ENCODE measurements around the gene FKBP1B. TPM values are rescaled to one million over a fixed set of nuclear protein-coding genes. Genes with fewer than 3 reads are reported as not detected.
A peak's percentile ranks its signal among the peaks of the same experiment; 100 is the strongest.

The FKBP1B gene
- total RNA-seq, 1 experiment from 2014 or later = 59.7 TPM

GRCh38 chr2:24019729-24020128 is 29.8 kb upstream of the FKBP1B start:
- Histone ChIP-seq H3K56ac (ENCODE audit: insufficient read length, low read depth, low read length) (no peak overlapping the region), H3K14ac (ENCODE audit: insufficient read depth, low read length) (no peak overlapping the region), H2BK20ac (ENCODE audit: low read depth, low read length, poor library complexity, severe bottlenecking) (no peak overlapping the region), H4K8ac (replicated peaks; ENCODE audit: insufficient read length, low read depth, low read length) (no peak overlapping the region), H3K79me1 (ENCODE audit: insufficient read depth, low read depth, low read length, poor library complexity, severe bottlenecking) (no peaks in the 10 kb centered on the region), H3K23me2 (ENCODE audit: insufficient read length, low read depth, low read length, poor library complexity, severe bottlenecking) (peaks cover 2% of the 10 kb centered on the region), H2AK5ac (ENCODE audit: insufficient read length, low read length) (no peak overlapping the region), H3K9ac (ENCODE audit: extremely low read depth, insufficient read length, low read length) (no peak overlapping the region), H3K79me2 (ENCODE audit: insufficient read depth, low read length) (no peaks in the 10 kb centered on the region), H4K5ac (ENCODE audit: insufficient read length, low read depth, low read length) (no peak overlapping the region), H3K9me3 (ENCODE audit: control insufficient read depth, low read depth, low read length) (no peaks in the 10 kb centered on the region), H3K18ac (ENCODE audit: insufficient read length, low read depth, low read length) (no peak overlapping the region), H4K91ac (ENCODE audit: insufficient read length, low read depth, low read length) (no peak overlapping the region), H3K27me3 (ENCODE audit: insufficient read depth, low read length) (no peaks in the 10 kb centered on the region), H2BK120ac (ENCODE audit: low read depth, low read length, poor library complexity, severe bottlenecking) (no peak overlapping the region), H3K23ac (ENCODE audit: insufficient read length, low read depth, low read length) (no peak overlapping the region), H3K4me1 (ENCODE audit: insufficient read depth, low read length) (peaks cover 5% of the 10 kb centered on the region; the same call in 1 of the 2 replicates), H3K4ac (ENCODE audit: low read depth, low read length) (no peak overlapping the region), H3K27ac (ENCODE audit: insufficient read length, low read depth, low read length) (no peak overlapping the region), H3T11ph (ENCODE audit: low read length) (no peak overlapping the region), H2BK12ac (ENCODE audit: insufficient read length, low read depth, low read length) (no peak overlapping the region), H2BK15ac (ENCODE audit: low read depth, low read length) (no peak overlapping the region), H2BK5ac (ENCODE audit: insufficient read length, low read length) (no peak overlapping the region), H4K20me1 (ENCODE audit: control insufficient read depth, insufficient read depth, insufficient read length) (no peaks in the 10 kb centered on the region), H2AFZ (ENCODE audit: low read length) (no peak overlapping the region), H3K4me2 (ENCODE audit: insufficient read depth, insufficient read length, low read length) (no peak overlapping the region)
- no peak overlapping the region for H3K4me3 Mint-ChIP-seq
- H3K4me1 Mint-ChIP-seq = peaks cover 35% of the 10 kb centered on the region in 2 experiments
- no peak for TF ChIP-seq CTCF (conservative IDR thresholded peaks at IDR 0.05)
- WGBS (ENCODE audit: extremely low coverage, insufficient read length, low lambda C conversion rate) = no CpG with 5 or more reads among the region's 5 CpGs
- H3K27me3 Mint-ChIP-seq (ENCODE audit: low read depth) = no peaks in the 10 kb centered on the region
- H3K36me3 Mint-ChIP-seq (ENCODE audit: insufficient read depth in 1 of 3, low read depth in 3 of 3) = peaks cover 18 to 24% (median 23%) of the 10 kb centered on the region in 3 experiments
- H3K9me3 Mint-ChIP-seq = 0 out of 5 replicates have a peak, but pooled peaks cover 0 to 3% of the 10 kb centered on the region in 2 experiments
- no peak for DNase-seq
- peak overlapping the region in 1 of 3 experiments; percentile 44; a peak in 1 of 7 replicates for H3K27ac Mint-ChIP-seq
